SU-DHL-6 (cell line): ENCODE data around the gene ZNF831.

Source experiments
- EZH2phosphoT487 ChIP-seq: fragments of 200-600 bp; sonication (generic), shearing (Covaris generic); conservative IDR thresholded peaks from 2 replicates; pipeline ENCODE4 v1.6.1; 2018; ENCODE audit warnings: mild to moderate bottlenecking, antibody characterized with exemption, low read length, moderate library complexity, mixed read lengths
- TF ChIP-seq, protein P1 (sequence below): fragments of 200-600 bp; sonication (generic); IDR thresholded peaks from one replicate; pipeline ENCODE4 v1.5.1; 2017; ENCODE audit warnings: antibody characterized with exemption, mild to moderate bottlenecking, low read length, moderate library complexity; ENCODE audit not compliant: insufficient read depth, poor library complexity, severe bottlenecking

DNA sequence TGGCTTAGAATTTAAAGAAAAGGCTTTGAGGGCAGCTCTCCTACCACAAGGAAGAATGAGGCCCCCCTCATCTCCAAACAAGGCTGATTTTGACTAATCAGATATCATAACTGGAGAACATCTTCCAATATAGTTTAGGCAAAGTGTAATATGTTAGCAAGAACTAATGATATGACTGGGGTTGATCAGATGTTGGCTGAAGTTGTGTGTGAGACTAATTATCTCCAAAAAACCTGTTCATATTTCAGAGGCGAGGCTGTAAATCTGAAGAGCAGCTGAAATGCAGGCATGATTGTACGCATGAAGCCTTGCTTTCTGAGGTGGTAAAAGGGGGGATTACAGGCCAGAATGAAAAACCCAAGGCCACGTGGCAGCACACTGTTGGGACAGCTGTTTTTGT is 16.0 kb upstream of the ZNF831 start:
- TF ChIP-seq, protein P1, sequence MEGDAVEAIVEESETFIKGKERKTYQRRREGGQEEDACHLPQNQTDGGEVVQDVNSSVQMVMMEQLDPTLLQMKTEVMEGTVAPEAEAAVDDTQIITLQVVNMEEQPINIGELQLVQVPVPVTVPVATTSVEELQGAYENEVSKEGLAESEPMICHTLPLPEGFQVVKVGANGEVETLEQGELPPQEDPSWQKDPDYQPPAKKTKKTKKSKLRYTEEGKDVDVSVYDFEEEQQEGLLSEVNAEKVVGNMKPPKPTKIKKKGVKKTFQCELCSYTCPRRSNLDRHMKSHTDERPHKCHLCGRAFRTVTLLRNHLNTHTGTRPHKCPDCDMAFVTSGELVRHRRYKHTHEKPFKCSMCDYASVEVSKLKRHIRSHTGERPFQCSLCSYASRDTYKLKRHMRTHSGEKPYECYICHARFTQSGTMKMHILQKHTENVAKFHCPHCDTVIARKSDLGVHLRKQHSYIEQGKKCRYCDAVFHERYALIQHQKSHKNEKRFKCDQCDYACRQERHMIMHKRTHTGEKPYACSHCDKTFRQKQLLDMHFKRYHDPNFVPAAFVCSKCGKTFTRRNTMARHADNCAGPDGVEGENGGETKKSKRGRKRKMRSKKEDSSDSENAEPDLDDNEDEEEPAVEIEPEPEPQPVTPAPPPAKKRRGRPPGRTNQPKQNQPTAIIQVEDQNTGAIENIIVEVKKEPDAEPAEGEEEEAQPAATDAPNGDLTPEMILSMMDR, result no peak
- no peak for TF ChIP-seq EZH2phosphoT487
